ENCODE measurements around the gene C2CD2L. TPM values are rescaled to one million over a fixed set of nuclear protein-coding genes. Genes with fewer than 3 reads are reported as not detected.

C2CD2L gene
- total and polyA plus RNA-seq, 2 of the 13 experiments (the other 11 are each of a cell fraction or from before 2014, with no cell fraction given) = 3.7 to 5.5 TPM

- TF ChIP-seq ZNF232 (CRISPR knock-in tag; IDR thresholded peaks at IDR 0.05; ENCODE audit: borderline replicate concordance) = 0 out of 2 replicates have a peak, but pooled peaks have one; percentile 31
- TF ChIP-seq ZFP36L2 (CRISPR knock-in tag; IDR thresholded peaks at IDR 0.05) = no peak
- peak; percentile 59; the same call in 1 of the 2 replicates for TF ChIP-seq RBFOX2 (IDR thresholded peaks at IDR 0.05; ENCODE audit: low read depth, low read length)
- TF ChIP-seq ZNF33A (CRISPR knock-in tag; IDR thresholded peaks at IDR 0.05; ENCODE audit: borderline replicate concordance) = no peak
- peak; percentile 58; the same call in 1 of the 2 replicates for TF ChIP-seq ZNF510 (CRISPR knock-in tag; IDR thresholded peaks at IDR 0.05; ENCODE audit: low read depth)
- TF ChIP-seq ZKSCAN1 (IDR thresholded peaks at IDR 0.05; ENCODE audit: low read length) = no peak
- TF ChIP-seq KDM4B (CRISPR knock-in tag; IDR thresholded peaks at IDR 0.05) = 0 out of 2 replicates have a peak, but pooled peaks have one; percentile 11
- TF ChIP-seq, protein P1, sequence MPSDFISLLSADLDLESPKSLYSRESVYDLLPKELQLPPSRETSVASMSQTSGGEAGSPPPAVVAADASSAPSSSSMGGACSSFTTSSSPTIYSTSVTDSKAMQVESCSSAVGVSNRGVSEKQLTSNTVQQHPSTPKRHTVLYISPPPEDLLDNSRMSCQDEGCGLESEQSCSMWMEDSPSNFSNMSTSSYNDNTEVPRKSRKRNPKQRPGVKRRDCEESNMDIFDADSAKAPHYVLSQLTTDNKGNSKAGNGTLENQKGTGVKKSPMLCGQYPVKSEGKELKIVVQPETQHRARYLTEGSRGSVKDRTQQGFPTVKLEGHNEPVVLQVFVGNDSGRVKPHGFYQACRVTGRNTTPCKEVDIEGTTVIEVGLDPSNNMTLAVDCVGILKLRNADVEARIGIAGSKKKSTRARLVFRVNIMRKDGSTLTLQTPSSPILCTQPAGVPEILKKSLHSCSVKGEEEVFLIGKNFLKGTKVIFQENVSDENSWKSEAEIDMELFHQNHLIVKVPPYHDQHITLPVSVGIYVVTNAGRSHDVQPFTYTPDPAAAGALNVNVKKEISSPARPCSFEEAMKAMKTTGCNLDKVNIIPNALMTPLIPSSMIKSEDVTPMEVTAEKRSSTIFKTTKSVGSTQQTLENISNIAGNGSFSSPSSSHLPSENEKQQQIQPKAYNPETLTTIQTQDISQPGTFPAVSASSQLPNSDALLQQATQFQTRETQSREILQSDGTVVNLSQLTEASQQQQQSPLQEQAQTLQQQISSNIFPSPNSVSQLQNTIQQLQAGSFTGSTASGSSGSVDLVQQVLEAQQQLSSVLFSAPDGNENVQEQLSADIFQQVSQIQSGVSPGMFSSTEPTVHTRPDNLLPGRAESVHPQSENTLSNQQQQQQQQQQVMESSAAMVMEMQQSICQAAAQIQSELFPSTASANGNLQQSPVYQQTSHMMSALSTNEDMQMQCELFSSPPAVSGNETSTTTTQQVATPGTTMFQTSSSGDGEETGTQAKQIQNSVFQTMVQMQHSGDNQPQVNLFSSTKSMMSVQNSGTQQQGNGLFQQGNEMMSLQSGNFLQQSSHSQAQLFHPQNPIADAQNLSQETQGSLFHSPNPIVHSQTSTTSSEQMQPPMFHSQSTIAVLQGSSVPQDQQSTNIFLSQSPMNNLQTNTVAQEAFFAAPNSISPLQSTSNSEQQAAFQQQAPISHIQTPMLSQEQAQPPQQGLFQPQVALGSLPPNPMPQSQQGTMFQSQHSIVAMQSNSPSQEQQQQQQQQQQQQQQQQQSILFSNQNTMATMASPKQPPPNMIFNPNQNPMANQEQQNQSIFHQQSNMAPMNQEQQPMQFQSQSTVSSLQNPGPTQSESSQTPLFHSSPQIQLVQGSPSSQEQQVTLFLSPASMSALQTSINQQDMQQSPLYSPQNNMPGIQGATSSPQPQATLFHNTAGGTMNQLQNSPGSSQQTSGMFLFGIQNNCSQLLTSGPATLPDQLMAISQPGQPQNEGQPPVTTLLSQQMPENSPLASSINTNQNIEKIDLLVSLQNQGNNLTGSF (CRISPR knock-in tag; IDR thresholded peaks at IDR 0.05) = 0 out of 2 replicates have a peak, but pooled peaks have one; percentile 20
- no peak for TF ChIP-seq SMAD3 (CRISPR knock-in tag; IDR thresholded peaks at IDR 0.05)
- TF ChIP-seq, protein P2, sequence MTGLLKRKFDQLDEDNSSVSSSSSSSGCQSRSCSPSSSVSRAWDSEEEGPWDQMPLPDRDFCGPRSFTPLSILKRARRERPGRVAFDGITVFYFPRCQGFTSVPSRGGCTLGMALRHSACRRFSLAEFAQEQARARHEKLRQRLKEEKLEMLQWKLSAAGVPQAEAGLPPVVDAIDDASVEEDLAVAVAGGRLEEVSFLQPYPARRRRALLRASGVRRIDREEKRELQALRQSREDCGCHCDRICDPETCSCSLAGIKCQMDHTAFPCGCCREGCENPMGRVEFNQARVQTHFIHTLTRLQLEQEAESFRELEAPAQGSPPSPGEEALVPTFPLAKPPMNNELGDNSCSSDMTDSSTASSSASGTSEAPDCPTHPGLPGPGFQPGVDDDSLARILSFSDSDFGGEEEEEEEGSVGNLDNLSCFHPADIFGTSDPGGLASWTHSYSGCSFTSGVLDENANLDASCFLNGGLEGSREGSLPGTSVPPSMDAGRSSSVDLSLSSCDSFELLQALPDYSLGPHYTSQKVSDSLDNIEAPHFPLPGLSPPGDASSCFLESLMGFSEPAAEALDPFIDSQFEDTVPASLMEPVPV (CRISPR knock-in tag; IDR thresholded peaks at IDR 0.05) = 0 out of 2 replicates have a peak, but pooled peaks have one; percentile 2
- no peak for TF ChIP-seq ZNF773 (CRISPR knock-in tag; IDR thresholded peaks at IDR 0.05; ENCODE audit: borderline replicate concordance)
- TF ChIP-seq ZNF552 (CRISPR knock-in tag; IDR thresholded peaks at IDR 0.05; ENCODE audit: borderline replicate concordance) = 0 out of 2 replicates have a peak, but pooled peaks have one; percentile 40
- 0 out of 2 replicates have a peak, but pooled peaks have one; percentile 28 for TF ChIP-seq SETDB1 (CRISPR knock-in tag; IDR thresholded peaks at IDR 0.05; ENCODE audit: borderline replicate concordance)
- no peak for TF ChIP-seq TARDBP (CRISPR knock-in tag; IDR thresholded peaks at IDR 0.05)
- TF ChIP-seq, protein P3, sequence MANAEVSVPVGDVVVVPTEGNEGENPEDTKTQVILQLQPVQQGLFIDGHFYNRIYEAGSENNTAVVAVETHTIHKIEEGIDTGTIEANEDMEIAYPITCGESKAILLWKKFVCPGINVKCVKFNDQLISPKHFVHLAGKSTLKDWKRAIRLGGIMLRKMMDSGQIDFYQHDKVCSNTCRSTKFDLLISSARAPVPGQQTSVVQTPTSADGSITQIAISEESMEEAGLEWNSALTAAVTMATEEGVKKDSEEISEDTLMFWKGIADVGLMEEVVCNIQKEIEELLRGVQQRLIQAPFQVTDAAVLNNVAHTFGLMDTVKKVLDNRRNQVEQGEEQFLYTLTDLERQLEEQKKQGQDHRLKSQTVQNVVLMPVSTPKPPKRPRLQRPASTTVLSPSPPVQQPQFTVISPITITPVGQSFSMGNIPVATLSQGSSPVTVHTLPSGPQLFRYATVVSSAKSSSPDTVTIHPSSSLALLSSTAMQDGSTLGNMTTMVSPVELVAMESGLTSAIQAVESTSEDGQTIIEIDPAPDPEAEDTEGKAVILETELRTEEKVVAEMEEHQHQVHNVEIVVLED (CRISPR knock-in tag; IDR thresholded peaks at IDR 0.05; ENCODE audit: borderline replicate concordance) = no peak
- TF ChIP-seq, protein P4, sequence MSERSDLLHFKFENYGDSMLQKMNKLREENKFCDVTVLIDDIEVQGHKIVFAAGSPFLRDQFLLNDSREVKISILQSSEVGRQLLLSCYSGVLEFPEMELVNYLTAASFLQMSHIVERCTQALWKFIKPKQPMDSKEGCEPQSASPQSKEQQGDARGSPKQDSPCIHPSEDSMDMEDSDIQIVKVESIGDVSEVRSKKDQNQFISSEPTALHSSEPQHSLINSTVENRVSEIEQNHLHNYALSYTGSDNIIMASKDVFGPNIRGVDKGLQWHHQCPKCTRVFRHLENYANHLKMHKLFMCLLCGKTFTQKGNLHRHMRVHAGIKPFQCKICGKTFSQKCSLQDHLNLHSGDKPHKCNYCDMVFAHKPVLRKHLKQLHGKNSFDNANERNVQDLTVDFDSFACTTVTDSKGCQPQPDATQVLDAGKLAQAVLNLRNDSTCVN (CRISPR knock-in tag; IDR thresholded peaks at IDR 0.05; ENCODE audit: borderline replicate concordance) = 0 out of 2 replicates have a peak, but pooled peaks have one; percentile 31
- TF ChIP-seq TBX2 (CRISPR knock-in tag; IDR thresholded peaks at IDR 0.05; ENCODE audit: borderline replicate concordance) = no peak
- no peak for TF ChIP-seq ZNF44 (CRISPR knock-in tag; IDR thresholded peaks at IDR 0.05)
- no peak for TF ChIP-seq PHF21A (CRISPR knock-in tag; IDR thresholded peaks at IDR 0.05)
Measured at GRCh38 chr11:119100994-119101758, 6.0 kb upstream of the C2CD2L start (continued).

All from HepG2 (cell line).